DMS53 (cell line): ENCODE results near the gene GSDME.

Experiments used
- DNase-seq: peaks from one replicate; lab custom pipeline; 2025; lab: John Stamatoyannopoulos, UW

GSDME gene

DNA sequence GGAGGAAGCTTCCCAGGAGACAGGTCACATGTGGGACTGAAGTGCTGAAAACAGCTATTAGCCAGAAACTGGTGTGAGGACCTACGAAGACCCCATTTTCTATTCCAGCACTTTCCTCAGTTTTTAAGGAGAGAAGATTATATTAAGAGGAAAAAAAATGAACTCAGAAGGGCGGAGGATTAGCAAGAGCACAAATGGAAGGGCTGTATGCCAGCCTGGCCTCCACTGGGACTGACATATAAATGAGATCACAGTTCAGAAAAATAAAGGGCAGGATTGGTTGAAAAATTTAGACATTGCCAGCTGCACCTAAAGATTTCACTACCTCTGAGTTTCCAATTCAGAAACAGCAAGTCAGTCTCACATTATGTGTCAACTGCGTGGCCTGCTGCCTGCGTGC is 53.0 kb downstream of the GSDME start:
- no peak for DNase-seq

DNA sequence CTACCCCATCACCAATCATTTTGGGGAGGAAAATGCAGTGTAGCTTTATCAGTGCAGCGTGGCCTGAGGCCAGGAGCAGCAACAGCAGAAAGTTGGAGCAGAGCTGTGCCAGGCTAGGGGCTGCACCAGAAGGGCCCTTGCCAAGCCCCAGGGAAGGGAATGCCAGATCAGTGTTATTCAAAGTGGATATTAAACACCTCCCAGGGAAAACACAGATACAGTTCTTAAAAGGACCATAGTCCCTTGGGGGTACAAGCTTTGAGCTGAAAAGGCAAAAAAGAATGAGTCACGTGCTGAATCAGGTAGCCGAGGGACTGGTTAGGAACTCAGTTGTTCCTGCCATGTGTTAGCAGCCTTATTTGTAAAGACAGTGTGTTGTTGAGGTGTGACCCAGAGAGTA is 54.0 kb downstream of the GSDME start:
- no peak for DNase-seq

DNA sequence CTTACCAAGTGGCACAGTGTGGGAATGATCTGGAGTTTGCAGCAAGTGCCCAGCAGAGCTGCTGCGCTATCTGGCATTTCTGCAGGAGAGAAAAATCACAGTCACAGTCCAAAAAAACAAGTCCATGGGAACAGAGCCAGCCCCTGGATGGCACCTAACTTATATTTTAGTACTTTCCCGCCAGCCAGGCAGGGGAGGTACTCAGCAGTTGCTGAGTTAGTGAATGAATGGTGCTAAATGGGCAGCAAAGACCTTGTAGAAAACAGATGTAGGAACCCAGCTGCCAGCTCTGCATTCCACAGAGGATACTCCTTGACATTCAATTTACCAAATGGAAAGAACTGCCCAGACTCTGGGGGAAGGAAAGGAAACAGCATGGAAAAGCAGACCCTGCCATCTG is 54.5 kb downstream of the GSDME start:
- DNase-seq = no peak

DNA sequence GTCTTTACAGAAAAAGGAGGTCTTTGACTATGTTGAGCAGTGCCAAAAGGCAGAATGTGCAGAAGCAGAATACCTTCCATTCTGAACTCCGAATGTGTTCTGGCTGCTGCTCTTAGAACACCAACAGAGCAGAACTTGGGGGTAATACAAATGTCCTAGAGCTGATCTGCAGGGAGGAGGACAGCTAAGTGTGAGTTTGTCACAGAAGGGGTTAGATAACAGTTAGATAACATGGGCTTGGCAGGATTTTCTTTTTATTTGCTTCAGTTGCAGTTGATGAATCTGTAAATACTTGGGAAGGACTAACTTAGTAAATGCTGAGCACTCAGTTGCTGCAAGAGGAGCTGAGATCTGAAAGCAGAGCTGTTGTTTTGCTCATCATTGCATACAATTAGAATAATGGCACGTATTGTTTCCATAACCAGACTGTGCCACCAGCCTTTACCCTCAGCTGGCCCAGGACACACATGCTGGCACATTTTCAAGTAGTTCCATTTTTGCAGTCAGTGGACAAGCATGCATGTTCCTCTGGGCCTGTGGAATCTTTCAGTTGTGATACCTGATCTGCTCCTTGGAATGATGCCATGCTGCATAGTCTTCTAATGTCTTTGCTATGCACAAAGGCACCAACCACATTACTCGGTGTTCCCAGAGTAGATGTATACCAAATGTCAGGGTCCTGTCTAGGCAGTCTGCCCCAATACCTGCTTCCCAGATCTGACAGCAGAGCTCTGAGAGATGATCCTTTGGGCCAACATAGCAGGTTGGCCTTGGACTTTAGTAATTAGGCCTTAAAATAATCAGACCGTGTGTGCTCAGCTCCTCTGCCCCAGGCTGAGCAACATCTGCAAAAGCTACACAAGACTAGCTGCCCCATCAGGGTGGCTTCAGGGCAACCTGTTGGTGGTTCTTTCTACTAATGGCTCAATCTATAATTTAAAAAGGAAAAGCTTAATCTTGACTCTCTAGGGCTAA is 55.7 kb downstream of the GSDME start:
- no peak for DNase-seq

DNA sequence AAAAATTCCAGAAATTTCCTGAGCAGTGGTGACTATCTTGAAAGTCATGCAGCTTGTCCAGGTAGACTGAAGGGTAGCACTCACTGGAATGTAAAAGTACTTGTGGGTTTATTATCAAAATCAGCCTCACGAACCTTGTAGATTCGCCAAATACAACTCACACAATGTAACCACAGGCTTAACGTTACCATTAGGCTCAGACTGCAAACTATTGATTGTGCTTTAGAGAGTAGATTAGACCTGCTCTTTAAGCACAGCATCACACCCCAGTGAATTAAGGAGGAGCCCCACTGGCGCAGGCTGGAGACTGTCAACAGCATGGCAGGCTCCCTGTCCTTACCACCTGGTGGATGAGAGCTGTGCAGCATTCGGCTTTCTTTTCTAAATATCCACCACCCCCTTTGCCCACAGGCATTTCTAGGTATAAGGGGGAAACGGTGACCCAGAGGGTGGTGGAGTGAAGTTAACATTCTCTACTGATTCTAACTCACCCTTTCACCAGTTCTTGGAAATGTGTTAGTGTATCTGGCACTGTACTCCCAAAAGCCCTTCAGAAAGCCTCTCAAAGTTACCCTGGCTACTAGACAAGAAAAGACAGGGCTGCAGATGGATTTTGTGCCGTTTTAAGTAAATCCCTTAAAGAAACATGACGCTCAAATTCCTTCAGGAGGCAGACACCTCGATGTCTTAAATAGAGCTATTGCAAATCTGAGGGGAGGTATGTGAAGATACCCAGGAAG is 56.6 kb downstream of the GSDME start:
- no peak for DNase-seq

DNA sequence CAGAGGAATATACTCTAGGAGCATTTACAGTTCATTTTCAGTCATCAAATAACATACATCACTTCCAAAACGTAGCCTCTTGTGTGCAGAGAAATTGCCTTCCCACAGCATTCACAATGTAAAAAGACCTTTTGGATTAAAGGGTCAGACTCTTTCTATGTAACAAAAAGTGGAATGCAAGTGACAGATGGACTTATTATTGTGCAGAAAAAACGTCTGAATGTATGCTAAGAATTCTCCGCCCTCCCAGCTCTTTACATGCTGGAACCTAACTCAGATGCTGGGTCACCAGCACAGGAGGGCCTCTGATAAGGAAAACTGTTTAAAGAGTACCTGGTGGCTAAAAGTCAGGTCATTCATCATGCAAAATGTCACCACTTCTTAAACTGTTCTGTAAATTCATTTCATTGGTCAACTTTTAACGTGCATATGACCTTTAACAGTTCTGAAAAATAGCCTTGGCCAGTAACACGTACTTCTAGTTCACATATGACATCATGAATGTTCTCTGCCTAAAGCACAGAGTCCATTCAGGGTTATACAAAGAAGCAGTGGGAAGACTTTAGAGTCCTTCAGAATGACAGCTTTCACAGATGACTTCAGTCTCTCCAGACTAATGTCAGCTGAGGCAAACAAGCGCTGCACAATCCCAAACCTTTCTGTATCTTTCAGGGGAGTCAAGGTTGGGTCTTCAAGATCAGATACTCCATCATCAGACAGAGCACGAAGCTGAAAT is 58.6 kb downstream of the GSDME start:
- DNase-seq = no peak

DNA sequence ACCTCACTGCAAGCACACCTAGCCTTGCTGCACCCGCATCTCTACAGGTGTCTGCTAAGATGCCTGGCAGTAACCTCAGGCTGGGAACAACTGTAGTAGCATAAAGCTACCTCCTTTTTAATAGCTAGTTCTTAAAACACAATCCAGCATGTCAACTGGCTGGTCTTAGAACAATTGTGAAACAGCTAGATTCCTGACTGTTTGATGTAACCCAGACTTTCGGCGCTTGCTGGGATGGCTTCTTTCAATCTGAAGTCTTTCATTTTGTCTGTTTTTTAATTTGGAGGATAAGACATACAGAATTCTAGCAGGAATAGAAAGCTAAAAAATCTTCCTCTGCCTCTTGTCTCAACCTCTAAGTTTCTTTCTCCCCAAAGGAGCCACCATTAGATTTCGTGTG is 59.8 kb downstream of the GSDME start:
- no peak for DNase-seq

DNA sequence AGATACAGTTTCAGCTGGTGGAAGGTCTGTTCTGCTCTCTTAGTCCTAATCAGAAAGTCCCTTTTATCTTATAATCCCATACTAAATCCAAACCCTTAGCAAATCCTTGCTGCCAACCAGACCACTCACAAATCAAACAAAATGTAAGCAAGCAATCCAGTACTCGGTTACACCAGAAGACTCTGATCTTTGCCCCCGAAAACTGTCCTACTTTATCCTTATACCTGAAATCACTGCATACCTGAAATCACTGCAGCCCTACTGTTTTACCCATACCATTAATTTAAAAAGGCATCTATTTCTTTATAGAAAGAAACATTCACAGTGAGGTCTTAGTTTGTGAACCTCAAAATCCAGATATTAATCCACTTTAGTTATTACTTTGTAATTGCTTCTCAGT is 64.7 kb downstream of the GSDME start:
- no peak for DNase-seq

DNA sequence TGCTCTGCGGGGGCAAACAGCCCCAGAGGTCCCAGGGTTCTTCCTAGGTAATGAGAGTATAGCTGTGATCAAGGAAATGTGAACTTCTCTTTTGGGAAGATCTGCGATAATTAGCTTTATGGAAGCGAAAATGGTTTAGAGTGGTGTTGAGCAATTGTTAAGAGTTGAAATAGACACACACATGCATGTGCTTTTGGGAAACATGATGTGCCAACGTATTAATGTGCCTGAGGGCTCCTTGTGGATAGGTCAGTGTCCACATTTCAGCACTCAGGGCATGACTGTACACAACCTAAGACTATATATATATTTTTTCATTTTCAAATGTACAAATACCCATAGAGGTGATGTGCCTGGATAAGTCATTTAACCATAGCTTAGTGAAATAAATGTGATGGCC is 67.0 kb downstream of the GSDME start:
- DNase-seq = no peak

DNA sequence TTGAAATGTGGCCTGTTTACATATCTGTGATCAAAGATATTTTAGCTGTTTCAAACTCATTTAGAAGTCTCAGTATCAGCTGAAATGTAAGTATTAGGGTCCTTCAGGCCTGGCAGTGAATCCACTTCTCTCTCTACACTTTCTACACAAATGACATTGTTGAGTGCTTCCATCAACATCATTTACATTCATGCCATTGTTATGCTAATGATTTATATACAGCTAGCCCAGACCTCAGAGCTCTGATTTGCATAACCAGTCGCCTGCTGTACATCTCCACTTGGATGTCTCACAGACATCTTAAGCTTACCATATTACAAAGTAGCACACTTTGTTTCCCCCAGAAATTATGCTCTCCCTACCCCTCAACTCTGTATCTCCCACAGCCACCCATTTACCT is 71.6 kb downstream of the GSDME start:
- no peak for DNase-seq

DNA sequence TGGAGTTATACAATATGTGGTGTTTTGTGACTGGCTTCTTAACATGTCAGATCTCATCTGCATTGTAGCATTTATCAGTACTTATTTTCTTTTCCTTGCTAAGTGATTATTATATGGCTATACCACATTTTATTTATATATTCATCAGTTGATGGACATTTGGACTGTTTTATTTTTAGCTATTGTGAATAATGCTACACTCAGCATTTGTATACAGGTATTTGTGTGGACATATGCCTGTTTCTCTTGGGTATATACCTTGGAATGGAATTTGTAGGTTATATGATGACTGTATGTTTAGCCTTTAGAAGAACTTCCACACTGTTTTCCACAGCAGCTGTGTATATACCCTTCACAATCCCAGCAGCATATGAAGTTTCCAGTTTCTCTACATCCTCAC is 86.5 kb downstream of the GSDME start:
- DNase-seq = no peak

DNA sequence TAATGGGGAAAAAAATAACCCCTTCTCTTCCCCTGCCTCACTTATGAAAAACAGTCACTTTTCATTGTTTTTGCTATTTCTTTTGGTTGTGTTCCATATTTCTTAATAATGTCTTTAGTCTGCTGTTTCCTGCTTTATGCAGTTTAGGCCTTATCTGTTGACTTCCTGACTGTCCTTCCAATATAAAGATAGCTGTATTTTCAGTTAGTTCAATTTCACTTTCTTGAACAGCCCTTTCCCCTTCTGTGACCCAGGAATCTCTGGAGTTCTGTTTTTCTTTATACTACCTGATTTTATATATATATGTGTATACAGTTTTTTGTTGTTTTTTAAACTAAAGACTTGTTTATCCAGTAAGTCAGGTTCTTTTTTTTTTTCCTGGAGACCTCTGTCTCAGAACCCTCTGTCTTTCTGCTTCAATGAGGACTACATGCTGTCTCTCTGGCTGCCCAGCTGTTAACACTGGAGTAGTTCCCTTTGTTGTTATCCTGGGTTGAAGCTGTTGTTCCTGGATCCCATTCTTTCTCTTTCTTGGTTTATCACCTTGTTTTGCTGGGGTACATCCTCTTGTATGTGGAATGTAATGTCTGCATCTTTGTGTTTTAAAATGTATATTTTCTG is 87.2 kb downstream of the GSDME start:
- DNase-seq = peak; percentile 34

DNA sequence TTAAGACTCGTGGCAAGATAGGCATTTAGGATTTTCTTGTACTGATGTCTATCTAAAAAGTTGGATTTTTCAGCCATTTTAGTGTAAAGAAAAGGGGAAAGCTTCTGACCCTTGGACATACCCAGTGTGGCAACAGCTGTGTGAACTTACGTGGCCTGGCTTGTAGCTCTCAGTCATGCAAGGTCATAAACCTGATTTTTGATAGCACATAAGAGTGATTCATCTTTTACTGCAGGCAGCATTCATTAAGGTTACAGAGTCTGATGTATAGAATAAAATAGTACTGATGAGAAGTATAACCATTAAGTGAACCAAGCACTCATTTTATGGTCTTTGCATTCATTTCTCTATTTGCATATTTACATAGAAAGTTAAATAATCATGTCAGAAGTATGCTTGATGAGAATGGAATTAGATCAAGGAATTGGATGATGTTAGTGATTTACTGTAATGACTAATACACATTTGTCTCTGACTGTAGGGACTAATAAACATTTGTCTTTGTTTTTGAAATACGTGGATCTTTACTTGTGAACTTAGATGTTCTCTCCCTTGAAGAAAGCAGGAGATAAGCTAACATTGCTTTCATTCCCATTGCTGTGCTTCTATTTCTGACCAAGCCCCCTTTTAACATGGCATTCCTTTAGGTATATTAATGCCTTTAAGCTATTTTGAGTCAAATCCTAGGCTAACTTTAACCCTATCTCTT is 88.2 kb downstream of the GSDME start:
- no peak for DNase-seq

DNA sequence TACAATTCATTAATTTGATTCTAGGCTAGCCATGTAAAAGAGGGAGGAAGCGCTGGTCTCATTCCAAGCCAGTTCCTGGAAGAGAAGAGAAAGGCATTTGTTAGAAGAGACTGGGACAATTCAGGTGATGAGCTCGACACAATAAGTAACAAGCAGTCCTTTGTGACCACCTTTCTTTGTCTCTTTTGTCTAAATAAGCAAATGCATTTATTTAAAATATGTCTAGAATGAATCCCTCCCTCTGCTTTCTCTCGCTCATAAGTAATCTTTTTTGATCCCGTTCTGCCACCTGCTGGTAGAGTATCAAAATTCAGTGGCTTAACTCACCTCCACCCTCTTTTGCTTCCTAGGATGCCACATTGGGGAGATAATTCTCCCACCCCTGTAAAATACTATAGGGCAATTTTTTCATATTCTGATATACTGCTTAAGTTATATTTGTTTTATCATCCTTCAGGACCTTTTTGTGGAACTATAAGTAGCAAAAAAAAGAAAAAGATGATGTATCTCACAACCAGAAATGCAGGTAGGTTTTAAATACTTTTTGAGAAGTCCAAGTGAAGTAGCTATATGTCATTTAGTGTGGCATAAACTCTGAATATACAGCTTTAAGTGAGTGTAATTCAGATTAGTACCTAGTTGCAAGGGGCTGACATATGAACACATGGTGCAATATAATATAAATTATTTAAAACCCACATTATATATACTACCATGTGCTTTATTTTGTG is 91.5 kb downstream of the GSDME start:
- peak; percentile 84 for DNase-seq

DNA sequence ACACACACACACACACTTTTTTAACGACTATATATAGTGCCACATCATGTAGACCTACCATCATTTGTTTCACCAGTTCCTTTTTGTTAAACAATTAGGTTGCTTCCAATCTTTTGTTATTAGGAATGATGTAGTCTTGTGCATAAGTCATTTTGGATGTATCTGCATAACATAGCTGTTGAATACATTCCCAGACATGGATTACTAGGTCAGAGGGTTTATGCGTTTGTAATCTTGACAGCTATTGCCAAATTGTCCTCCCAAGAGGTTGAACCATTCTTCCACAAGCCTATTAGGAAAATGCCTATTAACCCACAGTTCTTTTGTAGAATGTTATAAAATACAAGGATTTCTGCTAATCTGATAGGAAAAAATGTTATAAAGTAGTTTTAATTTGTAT is 96.7 kb downstream of the GSDME start:
- no peak for DNase-seq

DNA sequence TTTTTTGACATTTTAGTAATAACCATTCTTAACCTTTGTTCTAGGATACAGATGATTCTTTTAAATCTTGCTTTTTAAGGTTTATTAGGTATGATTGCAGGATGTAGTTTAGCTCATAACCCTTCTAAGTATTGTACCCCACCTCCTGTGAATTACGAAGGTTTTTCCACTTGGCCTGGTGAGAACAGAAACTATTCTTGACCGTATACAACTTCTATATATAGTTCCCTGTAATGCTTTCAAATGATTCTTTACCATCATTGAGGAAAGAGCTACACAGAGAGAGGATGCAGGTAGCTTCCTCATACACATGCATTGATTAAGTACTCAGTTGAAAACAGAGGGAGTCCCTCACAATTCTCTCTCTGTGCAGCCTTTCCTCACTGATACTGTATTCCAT is 97.8 kb downstream of the GSDME start:
- DNase-seq = no peak

DNA sequence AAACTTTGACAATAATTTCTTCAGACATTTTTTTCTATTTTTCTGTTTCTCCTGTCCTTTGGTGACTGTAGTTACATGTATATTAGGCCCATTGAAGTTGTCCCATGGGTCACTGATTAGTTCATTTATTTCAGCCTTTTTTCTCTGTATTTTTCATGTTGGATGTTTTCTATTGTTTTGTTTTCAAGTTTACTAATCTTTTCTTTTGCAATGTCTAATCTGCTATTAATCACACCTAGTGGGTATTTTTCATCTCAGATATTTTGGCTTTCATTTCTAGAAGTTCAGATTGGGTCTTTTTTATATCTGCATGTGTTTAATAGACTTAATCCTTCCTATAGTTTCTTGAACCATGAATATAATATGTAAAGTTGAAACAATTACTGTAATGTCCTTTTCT is 99.3 kb downstream of the GSDME start:
- no peak for DNase-seq

DNA sequence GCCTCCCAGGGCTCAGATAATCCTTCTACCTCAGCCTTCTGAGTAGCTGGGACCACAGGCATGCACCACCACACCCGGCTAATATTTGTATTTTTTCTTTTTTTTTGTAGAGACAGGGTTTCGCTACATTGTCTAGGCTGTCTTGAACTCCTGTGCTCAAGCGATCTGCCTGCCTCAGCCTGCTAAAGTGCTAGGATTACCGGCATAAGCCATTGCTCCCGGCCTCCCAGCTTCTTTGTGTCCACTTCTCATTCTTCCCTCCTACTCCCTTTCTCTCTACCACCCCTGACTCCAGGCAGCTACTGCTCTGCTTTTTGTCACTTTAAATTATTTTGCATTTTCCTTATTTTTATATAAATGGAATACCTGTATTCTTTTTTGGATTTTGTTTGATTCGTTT is 100.7 kb downstream of the GSDME start:
- DNase-seq = no peak

DNA sequence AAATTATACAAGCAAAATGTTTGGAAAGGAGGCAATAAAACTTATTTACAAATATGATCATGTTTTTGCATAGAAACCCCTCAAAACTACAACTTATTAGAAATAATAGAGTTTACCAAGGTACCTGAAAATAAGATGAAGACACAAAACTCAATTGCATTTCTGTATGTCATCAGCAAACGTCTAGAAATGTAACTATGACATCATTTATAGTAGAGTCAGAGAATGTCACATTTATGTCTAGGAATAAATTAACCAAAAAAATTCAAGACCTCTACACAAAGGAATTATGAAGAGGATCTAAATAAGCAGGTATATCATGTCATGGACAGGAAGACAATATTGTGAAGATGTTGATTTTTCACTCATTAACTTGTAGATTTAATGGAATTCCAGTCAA is 103.0 kb downstream of the GSDME start:
- DNase-seq = no peak

DNA sequence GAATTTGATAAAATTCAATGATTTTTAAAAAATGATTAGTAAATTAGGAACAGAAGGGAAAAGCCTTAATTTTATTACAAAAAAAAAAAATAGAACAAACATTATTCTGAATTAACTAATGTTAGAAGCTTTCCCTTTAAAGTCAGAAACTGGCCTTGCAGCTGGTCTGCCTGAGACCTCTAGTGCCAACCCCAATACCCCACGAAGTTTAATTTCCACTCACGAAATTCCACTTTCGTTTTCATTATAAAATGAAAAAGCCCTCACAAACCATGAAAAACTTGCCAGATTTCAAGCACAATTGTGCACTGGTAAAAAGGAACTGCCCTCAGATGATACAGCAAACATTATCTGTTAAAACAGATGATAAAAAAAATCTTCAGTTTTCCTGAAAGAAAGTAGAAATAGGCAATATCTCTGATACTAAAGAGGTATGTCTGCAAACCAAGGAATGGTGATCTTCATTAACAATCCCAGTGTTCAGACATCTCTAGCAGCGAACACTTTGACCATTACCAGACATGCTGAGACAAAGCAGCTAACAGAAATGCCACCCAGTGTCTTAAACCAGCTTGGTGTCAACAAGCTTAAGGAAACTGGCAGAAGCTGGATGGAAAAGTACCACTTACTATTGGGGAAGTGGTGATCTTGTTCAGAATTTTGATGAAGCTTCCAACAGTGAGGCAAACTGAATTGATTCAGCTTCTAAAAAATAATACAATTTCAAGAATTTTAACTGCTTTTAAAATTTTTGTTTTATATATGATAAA is 103.8 kb downstream of the GSDME start:
- DNase-seq = no peak
